GM12892 (cell line): ENCODE results near the gene DGKB.

Experiments
- DNase-seq: peaks from one replicate; pipeline ENCODE4 v3.0.0; 2011; ENCODE audit not compliant: insufficient read length
- FAIRE-seq: peaks from 2 replicates; lab custom pipeline; 2011; peaks lifted over from hg19 to GRCh38; lab: Jason Lieb, UNC
- POLR2A ChIP-seq: IDR thresholded peaks from 2 replicates; pipeline ENCODE4 v1.6.1; 2011; ENCODE audit warnings: low read depth, low read length, control low read depth
- POLR2AphosphoS5 ChIP-seq: IDR thresholded peaks from 2 replicates; pipeline ENCODE4 v1.6.1; 2011; ENCODE audit warnings: low read depth, low read length, control low read depth
- TAF1 ChIP-seq: IDR thresholded peaks from 2 replicates; pipeline ENCODE4 v1.6.1; 2011; ENCODE audit warnings: low read depth, mild to moderate bottlenecking, control low read depth, low read length, borderline replicate concordance

The DGKB gene

DNA sequence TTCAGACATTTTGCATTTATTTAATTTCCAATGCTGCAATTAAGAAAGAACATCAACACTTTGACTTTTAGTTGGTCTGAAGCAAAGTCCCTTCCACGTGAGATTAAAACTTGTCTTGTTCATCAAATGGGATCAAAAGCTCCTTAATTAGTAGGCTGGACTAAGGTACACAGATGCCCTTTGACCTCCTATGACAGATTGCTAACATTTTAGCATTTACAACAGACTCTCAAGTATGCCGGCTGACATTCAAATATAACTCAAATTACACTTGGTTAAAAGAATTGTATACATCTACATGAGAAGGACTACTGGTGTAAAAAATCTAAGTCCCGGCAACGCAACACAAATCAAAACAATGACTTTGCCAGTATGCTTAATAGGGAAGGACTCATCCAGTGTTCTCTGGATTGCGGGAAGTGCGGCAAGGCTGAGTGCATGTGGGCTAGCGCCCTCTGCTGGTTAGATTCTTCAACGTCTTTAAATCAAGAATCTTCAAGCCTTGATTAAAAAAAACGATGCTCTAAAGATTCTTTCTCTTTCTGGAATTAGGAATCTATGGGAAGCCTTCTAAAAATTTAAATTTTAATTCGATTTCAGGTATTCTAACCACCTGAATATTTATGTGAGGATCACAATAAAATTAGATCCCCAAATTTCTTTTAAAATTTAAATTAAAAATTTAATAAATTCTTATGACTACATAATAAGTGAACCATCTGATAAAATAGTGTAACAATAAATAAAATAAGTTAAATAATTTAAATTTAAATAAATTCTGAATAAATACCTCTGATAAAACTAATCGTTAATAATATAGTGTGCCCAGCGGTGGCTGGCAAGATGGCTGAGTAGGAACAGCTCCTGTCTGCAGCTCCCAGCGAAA is 444.7 kb downstream of the DGKB start:
- TF ChIP-seq POLR2A (no peak), TAF1 (no peak), POLR2AphosphoS5 (no peak)
- FAIRE-seq (peak; percentile 50), DNase-seq (no peak)

DNA sequence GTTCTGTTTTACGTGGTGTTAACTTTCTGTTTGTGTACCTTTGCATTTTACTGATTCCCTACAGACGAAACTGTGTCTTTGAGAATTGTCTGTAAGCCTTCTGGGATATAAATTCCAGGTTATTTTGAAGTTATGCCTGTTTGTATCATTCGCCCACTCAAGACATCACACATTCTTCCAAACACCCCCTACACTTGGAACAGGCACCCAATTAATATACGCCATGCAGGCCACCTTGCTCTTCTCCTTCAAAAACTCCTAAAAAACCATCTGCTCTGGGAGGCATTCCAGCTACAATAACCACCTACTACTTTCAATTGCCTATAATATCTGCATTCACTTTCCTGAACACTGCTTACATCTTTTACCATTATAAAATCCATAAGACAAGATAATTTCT is 453.3 kb downstream of the DGKB start:
- FAIRE-seq, result no peak
- no peak for DNase-seq
- TF ChIP-seq POLR2AphosphoS5, result no peak
- TF ChIP-seq POLR2A, result no peak
- TF ChIP-seq TAF1, result no peak

DNA sequence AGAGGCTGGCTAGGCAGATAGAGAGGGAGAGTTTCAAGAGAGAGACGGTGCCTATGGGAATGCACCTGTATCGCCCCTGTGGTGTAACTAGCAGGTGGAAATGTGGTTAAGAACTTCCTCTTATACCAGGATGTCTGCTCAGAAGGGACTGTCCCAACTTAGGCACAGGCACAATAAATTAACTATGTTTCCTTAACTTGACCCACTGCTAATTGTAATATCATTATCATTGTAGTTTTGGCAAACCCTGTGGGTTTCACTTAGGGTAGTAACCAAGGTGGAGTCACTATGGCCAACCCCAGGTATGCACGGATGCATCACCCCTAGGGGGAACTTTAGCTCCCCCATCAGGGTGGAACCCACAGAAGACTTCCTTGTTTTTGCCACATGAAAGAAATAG is 455.7 kb downstream of the DGKB start:
- no peak for DNase-seq
- FAIRE-seq, result no peak
- TF ChIP-seq TAF1 (no peak), POLR2A (no peak)

DNA sequence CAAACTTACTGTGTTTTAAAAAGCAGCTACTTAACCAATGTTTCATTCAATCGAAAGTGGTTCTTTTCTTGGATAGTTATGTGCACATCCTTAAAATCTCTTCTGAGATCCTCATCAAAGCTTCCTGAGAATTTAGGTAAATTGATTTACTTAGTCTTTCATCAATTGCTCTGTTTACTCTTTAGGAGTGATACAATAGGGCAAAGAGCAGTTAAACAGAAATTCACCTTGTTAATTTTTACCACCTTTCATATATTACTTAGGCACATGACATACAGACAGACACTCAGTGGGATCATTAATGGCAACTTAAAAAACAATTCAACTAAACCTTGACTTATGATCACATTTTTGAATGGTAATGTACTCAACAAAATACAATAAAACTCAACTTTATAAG is 456.3 kb downstream of the DGKB start:
- no peak for FAIRE-seq
- TF ChIP-seq POLR2AphosphoS5 (no peak), POLR2A (no peak), TAF1 (no peak)

DNA sequence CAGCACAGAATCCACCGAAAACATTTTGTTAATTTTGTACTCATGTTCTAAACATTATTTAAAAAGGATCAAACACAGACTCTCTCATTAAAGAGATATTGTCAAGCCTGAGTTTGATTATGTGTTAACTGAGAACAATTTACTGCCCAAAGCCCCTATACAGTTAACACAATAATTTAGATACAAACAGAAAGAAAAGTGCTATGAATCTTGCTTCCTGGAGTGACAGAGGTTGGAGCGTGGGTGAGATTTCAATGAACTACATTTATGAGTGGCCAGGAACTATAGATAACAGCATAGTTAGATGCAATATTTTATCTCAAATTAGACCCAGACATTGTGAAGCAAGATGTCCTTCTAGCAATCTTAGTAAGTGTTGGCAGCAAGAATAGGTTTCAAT is 464.2 kb downstream of the DGKB start:
- DNase-seq, result no peak
- no peak for FAIRE-seq
- TF ChIP-seq POLR2AphosphoS5 (no peak), POLR2A (no peak), TAF1 (no peak)

More for the DNA sequence above, 456.3 kb downstream of the DGKB start:
- DNase-seq, result no peak

DNA sequence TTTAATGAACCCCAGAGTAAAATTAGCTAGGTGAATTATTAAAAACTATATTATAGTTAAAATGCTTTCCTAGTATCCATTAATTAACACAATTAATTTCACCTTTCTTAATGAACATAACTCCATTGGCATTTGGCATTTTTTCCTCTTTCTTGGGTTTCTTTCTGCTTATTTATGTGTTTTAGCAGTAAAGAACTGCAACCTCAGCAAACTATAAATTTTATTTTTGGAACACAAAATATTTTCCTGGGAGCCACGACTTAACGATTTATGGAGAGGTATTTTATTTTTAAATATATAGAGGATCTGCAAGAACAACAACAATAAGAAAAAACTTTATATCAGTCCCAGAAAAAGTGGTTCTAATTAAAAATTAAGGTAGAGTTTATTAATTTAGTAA is 465.7 kb downstream of the DGKB start:
- TF ChIP-seq TAF1 (no peak), POLR2A (no peak), POLR2AphosphoS5 (no peak)
- FAIRE-seq (no peak), DNase-seq (no peak)

DNA sequence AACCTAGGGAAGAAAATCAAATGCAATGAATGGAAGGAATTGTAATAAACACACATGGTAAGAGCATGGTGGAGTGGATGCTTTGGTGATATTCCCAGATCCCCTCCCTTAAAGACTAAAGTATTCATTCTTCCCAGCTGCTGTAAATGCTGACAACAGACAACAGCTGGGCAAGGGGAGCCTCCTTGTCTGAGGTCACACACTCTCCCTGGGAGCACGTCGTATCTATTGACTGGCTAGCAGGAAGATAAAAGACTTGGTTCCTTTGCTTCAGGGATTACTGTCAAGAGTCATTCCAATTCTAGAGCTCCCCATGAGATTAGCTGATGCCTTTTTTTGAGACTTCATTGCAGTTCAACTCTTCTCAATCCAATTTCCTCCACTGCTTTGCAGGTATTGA is 469.6 kb downstream of the DGKB start:
- no peak for TF ChIP-seq POLR2A
- no peak for TF ChIP-seq TAF1
- no peak for TF ChIP-seq POLR2AphosphoS5
- FAIRE-seq (no peak), DNase-seq (no peak)

DNA sequence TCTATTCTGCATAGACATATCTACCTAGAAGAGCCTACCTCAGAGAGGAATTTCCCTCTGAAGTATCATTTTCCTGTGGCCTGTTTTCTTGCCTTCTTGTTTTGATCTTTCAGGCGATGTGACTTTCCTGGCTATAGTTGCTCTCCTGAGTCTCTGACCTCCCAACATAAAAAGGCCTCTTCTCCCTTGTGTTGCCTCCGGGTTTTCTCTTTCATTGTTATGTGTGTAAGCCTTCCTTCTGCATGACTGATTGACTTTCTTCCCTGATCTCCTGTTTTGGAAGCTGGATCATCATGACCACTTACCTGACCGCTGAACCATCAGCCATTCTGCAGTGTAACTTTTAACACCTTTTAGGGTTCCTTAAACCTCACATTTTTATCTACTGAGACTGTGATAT is 471.6 kb downstream of the DGKB start:
- no peak for DNase-seq
- no peak for TF ChIP-seq TAF1
- no peak for TF ChIP-seq POLR2AphosphoS5
- no peak for TF ChIP-seq POLR2A
- no peak for FAIRE-seq

DNA sequence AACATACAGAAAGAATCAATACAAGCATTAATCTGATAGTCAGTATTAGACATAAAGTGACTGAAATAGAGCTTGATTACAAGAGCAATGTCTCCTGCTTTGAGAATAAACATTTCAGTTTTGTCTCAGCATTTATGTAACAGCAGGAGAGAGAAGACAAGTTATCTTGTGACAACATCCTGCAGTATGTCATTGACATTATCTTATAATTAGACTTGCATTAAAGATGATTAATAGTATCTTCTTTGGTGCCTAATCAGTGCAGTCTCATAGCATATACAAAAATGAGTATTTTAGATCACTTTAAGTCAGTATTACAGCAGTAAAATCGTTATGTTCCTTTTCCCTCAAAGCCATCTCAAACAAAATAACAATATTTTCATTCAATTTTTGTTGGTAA is 477.0 kb downstream of the DGKB start:
- TF ChIP-seq POLR2A (no peak), POLR2AphosphoS5 (no peak), TAF1 (no peak)
- FAIRE-seq (no peak), DNase-seq (no peak)

DNA sequence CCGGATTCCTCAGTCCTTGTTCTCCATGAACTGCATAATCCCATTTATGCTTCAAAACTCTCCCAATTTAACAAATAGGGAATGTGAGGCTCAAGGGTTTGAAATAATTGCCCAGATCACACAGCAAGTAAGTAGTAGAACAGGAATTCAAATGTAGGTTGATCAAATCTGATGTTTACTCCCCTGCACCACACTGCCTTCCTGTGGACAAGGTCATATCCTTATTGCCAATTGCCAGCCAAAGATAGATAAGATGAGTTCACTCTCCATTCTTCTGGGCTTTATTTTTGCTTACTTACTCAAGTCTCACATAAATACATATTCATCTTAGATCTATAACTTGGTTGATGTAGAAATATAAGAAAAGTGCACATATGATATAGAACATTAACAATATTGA is 477.9 kb downstream of the DGKB start:
- DNase-seq (no peak), FAIRE-seq (no peak)
- no peak for TF ChIP-seq TAF1
- TF ChIP-seq POLR2AphosphoS5, result no peak
- no peak for TF ChIP-seq POLR2A

DNA sequence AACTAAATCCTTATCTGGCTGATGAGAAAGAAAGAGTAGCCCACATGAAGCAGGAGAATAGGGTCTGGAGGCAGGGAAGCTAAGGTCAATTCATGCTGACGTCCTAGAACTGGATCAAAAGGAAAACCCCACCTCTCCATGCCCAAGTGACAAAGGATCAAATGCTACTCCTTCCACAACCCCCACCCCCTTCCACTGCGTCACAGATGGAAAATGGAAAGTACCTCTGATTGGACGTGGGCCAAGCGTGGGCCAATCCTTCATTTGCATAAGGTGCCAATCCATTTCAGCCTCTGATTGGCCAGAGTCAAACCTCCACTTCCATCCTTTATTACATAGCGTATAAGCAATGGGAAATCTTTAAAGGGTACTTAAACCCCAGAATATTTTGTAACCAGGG is 481.8 kb downstream of the DGKB start:
- no peak for DNase-seq
- TF ChIP-seq TAF1 (no peak), POLR2A (no peak), POLR2AphosphoS5 (no peak)
- FAIRE-seq, result no peak

DNA sequence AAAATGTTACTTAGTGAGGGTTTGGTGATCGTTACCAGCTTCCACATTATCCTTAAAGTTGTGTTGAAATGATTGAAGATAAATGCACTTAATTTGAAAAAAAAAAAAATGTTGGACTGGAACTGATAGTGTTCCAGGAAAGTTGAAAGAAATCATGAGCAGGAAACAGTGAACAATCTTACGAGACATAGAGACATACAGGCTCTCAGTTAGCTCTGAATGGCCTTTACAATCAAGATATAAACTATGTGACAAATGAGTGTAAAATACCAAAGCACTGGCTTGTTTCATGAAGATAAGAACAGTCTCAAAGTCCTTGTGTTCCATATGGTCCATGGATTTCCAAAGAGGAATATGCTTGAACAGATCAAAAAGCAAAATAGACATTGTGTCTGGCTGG is 483.0 kb downstream of the DGKB start:
- TF ChIP-seq POLR2AphosphoS5 (no peak), POLR2A (no peak), TAF1 (no peak)
- no peak for DNase-seq
- FAIRE-seq, result no peak
